GM21723 (cell line): ENCODE data around the gene LPCAT2.

Experiments used
- ATAC-seq: cut with Tn5 transposase; IDR thresholded peaks from one replicate; pipeline ENCODE4 v1.9.1; 2021; ENCODE audit warnings: mild to moderate bottlenecking, moderate library complexity; ENCODE audit not compliant: unreplicated experiment

The LPCAT2 gene

DNA sequence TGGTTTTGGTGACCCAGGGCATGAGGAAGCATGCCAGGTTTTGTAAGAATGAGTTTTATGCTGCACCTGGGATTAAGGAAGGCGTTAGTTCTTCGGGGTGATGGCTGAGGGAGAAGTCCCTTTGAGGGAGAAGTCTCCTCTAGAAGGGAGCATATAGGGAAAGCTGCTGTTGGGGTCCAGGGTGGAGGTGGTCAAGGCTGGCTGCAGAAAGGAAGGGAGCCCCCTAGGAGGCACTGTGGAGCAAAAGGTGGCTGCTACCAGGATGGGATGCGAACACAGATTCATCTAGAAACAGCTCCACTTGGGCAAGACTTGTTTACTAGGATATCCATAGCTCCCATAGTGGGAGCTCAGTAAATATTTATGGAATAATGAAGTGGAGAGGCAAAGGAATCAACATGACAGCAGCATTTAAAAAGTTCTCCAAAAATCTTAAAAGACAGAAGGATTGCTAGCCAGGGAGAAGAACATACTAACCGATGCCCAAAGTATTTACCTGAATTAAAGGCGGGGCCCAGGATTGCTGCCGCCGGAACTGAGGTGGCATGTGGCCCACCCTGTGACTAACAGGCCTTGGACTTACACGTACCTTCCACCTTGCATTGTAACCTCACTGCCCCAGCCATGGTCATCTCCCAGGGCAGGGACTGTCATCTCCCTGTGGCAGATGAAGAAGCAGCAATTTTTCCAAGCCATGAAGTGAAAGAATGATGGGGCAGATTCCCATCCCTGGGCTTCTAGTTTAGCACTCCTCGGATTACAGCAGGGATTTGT lies 7.1 kb upstream of the LPCAT2 start:
- no peak for ATAC-seq

DNA sequence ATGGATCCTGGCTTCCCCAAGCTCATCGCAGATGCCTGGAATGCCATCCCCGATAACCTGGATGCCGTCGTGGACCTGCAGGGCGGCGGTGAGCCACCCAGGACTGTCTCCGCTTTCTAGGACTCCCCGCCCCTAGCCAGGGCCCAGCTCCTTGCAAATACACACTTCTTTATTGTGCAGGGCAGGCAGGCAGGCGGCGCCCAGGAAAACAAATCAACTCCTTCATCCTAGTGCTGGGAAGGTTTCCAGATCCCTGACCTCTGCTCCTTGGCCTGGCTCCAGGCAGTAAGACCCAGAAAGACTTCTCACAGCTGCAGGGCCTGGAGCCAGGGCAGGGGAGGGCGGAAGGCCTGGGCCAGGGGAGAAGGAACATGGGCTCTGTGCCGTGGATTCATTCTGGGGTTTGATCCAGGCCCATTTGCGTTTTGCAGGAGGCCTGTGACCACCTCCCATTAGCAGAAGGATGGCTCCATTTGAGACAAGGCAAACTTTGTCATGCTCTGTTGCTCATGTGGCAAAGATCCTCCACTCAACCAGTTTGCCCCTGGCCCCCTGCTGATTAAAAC lies 6.0 kb upstream of the LPCAT2 start:
- ATAC-seq = no peak

DNA sequence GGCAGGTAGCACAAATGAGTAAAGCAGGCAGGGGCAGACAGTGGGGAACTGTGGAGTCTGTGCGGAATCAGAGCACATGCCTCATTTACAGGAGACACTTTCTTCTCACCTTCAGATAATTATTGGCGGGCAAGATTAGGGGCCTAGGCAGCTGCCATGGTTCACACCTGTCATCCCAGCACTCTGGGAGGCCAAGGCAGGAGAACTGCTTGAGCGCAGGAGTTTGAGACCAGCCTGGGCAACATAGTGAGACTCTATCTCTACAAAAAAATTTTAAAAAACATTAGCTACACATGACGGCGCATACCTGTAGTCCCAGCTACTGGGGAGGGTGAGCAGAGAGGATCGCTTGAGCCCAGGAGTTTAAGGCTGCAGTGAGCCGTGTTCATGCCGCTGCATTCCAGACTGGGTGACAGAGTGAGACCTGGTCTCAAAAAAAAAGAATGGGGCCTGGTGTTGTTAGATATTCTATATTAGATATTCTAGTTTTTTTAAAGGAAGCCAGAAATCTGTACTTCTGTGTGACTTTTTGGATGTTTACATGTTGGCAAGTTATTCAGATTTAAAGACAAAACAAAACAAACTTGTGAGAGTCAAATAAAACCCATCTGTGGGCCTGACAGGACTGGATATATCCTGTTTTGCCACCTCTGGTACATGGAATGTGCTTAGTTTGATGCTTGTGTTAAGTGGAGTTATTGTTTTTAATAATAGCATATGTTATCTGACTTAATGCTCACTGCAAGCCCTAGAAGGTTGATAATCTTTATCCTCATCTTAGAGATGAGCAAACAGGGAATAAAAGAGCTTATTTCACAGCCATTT lies 4.9 kb upstream of the LPCAT2 start:
- no peak for ATAC-seq

DNA sequence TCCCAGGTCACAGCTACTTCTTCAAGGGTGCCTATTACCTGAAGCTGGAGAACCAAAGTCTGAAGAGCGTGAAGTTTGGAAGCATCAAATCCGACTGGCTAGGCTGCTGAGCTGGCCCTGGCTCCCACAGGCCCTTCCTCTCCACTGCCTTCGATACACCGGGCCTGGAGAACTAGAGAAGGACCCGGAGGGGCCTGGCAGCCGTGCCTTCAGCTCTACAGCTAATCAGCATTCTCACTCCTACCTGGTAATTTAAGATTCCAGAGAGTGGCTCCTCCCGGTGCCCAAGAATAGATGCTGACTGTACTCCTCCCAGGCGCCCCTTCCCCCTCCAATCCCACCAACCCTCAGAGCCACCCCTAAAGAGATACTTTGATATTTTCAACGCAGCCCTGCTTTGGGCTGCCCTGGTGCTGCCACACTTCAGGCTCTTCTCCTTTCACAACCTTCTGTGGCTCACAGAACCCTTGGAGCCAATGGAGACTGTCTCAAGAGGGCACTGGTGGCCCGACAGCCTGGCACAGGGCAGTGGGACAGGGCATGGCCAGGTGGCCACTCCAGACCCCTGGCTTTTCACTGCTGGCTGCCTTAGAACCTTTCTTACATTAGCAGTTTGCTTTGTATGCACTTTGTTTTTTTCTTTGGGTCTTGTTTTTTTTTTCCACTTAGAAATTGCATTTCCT lies 3.4 kb upstream of the LPCAT2 start:
- ATAC-seq = no peak

DNA sequence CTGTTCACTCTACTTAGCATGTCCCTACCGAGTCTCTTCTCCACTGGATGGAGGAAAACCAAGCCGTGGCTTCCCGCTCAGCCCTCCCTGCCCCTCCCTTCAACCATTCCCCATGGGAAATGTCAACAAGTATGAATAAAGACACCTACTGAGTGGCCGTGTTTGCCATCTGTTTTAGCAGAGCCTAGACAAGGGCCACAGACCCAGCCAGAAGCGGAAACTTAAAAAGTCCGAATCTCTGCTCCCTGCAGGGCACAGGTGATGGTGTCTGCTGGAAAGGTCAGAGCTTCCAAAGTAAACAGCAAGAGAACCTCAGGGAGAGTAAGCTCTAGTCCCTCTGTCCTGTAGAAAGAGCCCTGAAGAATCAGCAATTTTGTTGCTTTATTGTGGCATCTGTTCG lies 2.8 kb upstream of the LPCAT2 start:
- ATAC-seq = no peak

DNA sequence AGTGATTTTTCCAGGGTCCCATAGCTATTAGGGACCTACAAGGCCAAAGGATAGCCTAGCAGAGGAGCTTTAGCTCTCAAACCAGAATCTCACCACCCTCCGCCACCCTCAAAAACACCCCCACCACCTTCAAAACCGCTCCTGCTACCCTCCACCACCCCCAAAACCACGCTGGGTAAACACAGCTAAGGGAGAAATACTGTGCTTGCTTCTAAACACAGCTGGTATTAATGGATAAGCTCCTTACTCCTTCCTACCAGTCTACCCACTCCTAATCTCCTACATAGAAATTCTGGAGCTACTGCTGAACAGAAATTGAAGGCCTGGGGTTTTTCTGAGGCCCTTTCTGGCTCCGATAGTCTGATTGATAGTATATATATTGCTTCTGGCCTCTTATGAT lies 2.2 kb upstream of the LPCAT2 start:
- no peak for ATAC-seq

DNA sequence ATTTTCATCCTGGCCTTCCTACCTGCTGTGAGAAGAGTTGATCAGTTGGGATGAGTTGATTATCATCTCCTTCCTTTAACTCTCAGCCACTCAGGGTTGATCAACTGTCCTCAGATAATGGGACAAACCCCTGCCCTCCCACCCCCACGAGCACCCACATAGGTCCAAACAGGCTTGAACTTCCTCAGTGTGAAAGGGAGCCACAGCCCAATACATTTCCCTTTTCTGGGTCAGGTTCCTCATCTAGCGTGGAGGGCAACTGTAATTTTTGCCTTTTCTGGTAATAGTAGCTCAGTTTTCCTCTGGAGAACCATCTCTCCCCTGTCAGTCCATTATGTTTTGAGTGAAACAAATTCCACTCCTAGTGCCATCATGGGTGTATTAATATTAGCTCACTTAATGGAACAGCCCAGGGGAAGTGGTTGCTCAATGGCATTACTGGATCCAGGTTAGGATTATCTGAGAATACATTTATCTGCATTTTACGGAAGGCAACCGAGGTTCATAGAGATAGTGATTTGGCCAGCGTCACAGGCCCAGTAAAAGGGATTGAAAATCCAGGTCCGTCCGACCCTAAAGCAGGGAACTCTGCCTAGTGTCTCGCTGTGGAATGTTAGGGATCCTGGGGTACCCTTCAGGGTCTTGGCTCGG lies 476 bp upstream of the LPCAT2 start:
- no peak for ATAC-seq

DNA sequence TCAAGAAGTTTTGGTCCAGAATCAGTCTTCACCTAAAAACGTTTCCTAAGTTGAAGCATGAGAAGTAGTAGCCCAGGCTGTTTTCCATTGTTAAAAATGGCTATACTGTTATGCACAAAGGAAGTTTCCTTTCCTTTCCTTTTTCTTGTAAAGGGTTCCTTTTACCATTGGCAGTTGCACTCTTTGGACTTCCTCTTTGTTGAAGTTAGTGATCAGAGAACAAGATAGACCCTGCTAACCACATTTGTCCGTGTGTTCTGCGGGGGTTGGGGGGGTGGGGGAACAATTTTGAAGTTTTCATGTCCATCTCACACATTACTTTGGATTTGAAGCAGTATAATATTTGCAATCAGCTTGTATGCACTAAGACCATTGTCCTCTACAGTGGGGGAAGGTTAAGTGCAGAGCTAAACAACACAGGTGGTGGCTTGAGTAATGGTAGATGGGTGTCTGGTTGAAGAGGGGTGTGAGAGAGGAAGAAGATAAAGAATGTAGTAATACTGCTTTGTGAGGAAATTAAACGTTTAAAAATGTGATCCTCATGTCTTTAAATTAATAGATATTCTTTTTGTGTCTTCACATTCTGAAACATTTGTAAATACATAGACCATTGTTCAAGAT lies 1.4 kb downstream of the LPCAT2 start:
- no peak for ATAC-seq

DNA sequence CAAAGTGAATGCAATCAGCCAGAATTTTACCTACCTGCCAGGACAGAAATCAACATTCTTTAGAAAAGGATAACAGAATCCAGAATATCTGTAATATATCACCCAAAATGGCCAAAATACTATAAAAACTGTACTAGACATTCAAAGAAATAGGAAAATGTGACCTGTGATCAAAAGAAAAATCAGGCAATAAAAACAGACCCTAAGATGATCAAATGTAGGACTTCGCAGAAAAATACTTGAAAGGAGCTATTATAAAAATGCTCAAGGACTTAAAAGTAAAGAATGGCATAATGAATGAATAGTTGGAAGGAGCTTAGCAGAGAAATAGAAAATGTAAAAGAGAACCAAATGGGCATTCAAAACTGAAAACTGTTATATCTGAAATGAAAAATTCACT lies 4.1 kb downstream of the LPCAT2 start:
- no peak for ATAC-seq

DNA sequence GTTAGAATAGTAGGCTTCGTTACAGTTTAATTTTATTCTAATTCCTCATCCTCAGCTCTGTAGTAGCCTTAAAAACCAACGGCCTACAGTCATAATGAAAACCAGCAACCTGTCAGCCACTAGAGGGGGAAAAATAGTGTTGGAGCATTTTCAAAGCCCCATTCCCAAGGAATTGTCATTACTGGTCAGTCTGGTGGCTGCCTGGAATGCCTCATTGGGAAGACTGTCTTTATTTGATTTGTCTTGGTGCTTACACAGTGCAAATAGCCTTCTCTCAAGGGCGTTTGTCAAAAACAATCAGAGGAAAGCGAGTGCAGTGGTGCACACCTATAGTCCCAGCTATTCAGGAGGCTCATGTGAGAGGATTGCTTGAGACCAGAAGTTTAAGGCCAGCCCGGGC lies 4.7 kb downstream of the LPCAT2 start:
- no peak for ATAC-seq

DNA sequence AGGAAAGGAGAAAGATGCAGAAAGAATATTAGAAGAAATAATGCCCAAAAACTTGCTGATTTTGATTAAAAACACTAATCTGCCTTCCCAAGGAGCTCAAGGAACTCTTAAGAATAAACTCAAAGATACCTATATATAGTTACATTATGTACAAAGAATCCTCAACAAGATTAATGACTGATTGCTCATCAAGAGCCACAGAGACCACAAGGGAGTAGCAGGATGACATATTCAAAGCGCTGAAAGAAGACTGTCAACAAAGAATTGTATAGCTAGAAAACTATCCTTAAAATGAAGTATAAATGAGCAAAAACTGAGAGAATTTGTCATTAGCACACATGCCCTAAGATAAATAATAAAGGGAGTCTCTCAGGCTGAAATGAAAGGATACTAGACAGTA lies 6.2 kb downstream of the LPCAT2 start:
- ATAC-seq = no peak

DNA sequence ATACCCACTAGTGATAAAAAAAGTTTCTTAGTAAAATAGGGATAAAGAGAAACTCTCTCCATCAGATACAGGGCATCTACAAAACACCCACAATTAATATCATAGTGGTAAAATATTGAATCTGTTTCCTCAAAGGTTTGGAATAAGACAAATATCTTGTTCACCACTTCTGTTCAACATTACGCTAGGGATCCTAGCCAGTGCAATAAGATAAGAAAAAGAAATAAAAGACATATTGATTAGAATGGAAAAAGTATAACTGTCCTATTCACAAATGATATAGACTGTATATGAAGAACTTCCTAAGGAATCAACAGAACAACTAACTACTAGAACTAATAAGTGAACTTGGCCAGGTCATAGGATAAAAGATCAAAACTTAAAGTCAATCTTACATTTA lies 12.9 kb downstream of the LPCAT2 start:
- ATAC-seq = no peak

DNA sequence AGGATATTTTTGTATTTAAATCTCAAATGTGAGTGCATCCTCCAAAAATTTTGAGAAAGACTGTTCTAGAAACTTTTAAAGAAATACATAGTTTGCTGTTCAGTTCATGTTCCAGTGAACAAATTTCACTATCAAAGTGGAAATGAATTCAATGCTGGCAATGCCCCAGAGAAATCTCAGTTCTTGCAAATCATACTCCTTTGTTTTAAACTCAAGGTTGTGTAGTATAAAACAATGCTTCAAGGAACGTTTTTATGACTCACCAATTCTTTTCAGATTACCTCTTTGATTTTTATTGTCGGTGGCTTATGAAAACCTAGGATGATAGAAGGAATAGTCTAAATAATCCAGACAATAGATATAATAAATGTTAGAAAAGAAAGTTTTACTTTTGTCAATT lies 17.6 kb downstream of the LPCAT2 start:
- ATAC-seq = no peak

DNA sequence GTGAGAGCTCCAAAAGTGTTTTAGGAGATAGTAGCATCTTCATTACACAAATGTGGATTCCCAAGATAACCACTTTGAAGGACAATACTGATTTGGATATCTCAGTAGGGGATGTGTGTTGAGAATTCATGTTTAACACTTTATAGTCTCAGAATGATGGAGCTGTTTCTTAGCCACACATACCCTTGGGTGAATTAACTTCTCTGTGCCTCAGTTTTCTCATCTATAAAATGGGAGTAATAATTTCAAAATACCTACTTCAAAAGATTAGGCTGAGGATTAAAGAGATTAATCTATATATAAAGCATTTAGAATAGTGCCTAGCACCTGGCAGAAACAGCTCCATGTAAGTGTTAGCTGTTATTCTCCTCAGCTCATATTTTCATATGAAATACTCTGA lies 19.0 kb downstream of the LPCAT2 start:
- ATAC-seq = no peak

DNA sequence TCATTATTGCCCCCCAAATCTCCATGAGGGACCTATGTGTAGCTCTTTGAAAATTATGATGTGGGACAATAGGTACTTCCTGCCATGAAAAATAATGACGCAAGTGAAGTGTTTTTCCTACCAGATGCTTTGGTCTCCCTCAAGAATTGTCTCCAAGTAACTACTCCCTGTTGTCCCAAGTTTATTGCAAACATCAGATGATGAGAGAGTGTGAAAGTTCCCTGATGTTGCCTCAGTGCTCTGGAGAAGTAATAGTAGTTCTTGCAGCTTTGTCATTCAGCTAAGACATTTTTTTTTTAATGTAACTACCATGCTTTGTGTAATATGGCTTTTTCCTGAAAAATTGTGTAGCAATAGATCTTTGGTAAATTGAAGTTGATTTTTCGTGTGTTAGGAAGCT lies 20.1 kb downstream of the LPCAT2 start:
- ATAC-seq = no peak

DNA sequence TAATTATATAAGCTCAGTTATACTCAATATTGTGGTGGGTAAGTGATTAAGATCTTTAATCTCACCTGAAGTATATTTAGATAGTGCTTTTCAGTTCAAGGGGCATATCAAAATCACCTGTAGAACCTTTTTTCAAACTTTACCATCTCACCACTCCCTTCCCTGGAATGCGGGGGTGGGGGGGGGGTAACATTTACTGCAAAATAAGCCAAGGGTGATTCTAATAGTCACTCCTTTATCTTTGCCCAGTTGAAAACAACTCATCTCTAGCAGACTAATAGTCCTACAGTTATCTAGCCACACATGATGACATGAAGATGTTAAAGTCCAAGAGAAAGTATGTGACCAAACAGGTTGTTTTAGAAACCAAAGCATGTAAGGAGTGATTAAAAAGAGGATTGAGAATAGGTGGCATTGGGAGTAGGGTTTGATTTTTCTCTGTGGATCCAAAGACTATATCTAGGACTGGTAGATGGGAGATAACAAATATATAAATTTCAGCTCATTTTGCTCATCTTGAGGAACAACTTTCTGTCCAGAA lies 21.5 kb downstream of the LPCAT2 start:
- no peak for ATAC-seq

DNA sequence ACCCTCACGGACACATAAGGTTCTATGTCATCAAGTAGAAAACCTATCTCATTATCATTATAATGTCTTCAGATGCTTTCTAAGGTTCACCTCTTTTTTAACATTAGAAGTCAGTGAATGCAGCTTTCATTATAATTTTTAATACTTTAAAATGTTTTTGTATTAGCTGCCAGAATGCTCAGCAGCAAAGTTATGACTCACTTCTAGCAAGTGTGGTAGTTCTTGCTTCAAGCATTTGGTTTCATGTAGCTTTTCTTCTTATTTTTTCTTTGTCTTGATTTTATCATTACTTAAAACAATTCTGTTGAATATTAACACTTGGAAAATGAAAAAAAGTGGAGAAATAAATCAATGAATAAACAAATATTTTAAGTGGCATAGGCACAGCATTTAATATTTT lies 23.4 kb downstream of the LPCAT2 start:
- no peak for ATAC-seq

DNA sequence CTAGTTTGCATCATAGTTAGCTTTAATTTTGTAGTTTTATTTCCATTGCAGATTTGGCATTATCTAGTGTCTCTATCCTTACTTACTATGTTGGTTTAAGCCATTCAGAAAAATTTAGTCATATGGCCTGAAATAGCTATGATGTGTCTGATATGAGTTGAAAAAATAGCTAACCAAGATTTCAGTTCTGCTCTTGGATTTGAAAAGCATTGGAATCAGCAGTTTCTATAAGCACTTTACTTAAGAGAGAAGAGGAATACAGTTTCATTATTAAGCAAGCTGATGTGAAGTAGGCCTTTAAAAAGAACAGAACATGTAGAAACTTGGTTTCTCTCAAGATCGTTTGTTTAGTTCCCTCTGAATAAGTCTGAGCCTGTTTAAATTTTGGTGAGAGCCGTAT lies 25.9 kb downstream of the LPCAT2 start:
- no peak for ATAC-seq

DNA sequence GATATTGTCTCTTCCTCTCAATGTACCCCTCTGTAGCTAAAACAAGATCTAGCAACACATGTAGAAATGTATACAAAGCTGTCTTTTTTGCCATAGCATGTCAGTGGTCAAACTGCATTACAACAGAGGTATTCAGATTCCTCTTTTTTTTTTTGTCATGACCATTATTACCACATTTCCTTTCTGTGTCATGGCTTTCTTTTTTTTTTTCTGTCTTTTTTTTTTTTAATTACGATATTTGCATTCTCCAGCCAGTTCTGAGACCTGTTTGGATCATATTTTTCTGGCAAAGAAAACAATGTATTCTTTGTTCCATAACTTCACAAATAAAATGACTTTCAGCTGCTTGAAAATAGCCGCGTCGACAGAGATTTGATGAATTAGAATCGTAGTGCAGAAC lies 30.2 kb downstream of the LPCAT2 start:
- no peak for ATAC-seq

DNA sequence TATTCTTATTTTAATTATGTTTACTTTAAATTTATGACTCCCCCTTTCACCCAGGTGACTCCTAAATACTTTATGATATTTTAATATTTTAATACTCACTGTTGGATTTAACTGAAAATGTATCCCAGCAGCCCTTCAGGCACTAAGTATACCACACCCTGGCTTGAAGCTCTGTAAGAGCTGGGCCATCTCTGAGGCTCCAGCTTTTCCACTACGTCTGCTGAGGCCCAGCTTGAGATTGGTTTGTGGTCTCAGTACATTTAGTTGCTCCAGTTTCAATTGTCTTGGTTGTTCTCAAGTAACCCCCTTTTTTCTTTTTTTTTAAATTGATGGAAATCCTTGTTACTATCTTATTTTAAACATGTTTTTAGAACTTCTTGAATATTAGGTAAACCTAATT lies 30.6 kb downstream of the LPCAT2 start:
- ATAC-seq = no peak
